Epidermal melanocyte (primary cell): ENCODE measurements around the gene PLCB1.

ENCODE experiments used
- DNase-seq: peaks from one replicate; pipeline ENCODE4 v3.0.0; 2011; ENCODE audit warnings: low spot score; ENCODE audit not compliant: insufficient read length

The PLCB1 gene

DNA sequence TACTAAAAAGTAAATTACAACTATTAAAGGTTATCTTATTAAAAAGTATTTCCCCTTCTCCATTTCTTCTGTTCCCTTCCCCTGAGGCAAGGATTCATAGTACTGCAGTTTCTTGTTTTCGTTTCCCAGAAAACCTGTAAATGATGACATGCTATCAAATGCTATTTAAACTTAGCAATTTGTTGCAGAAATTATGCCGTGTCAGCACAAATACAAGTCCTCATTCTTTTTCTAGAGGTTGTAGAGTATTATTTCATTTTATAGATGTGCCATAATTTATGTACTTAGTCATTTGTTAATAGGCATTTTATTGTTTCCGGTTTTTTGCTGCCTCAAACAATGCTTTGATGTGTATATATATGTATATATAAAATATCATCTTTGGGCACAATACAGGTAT lies 268.4 kb downstream of the PLCB1 start:
- DNase-seq: no peak

DNA sequence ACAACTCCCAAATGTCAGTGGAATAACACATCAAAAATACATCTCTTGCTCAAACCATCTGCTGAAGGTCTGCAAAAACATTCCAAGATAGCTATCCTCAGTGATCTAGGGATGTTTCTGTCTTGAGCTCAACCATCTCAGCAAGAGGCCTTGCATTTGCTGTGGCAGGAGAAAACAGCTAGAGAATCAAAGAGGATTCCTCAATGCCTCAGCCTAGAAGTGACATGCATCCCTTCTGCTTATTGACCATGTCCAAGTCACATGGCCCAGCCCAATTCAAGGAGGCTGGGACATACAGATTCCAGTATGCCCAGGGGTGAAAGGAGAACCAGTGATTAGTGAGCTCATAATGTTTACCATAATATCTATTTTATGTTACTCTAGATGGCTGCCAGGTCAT lies 269.5 kb downstream of the PLCB1 start:
- DNase-seq: no peak

DNA sequence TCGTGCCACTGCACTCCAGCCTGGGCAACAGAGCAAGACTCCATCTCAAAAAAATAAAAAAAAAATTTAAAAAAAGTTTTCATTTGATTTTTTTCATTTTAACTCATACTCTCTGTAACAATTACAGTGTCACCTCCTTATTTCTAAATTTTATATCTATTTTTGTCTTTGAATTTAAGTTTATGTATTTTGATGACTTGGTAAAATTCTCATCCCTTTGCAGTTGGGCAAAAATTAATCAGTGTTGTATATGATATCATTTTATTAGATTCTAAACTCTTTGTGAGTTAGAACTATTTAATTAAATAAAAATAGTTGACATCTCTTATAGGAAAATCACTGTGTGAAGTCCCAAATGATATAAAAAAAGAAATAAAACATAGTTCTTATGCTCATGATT lies 270.7 kb downstream of the PLCB1 start:
- DNase-seq: no peak

DNA sequence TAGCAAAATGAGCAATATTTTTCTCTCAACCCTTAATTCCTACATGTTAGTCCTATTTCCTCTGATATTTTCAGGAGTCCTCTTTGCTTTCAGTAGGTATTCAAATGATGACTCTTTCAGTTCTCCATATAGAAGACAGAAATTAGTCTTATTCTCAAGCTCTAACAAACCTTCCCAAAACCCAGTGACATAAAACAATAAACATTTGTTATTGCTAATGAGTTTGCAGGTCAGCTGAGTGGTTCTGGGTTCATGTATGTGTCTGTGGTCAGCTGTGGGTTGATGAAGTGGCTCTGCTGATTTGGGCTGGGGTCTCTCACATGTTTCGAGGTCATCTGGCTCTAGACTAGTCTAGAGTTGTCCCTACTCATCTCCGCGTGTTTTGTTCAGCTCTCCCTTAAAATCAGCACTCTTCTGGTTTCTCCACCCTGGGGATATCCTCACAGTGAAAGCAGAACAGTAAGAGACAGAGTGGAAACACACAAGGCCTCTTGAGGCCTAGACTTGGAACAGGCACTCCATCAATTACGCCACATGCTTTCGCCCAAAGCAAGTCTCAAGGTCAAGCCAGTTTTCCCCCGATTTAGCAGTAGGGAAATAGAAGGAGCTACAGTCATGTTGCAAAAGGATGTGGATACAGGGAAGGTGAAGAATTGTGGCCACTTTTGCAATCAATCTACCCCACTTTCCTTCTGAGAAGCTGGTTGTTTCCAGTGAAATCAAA lies 273.0 kb downstream of the PLCB1 start:
- no peak for DNase-seq

DNA sequence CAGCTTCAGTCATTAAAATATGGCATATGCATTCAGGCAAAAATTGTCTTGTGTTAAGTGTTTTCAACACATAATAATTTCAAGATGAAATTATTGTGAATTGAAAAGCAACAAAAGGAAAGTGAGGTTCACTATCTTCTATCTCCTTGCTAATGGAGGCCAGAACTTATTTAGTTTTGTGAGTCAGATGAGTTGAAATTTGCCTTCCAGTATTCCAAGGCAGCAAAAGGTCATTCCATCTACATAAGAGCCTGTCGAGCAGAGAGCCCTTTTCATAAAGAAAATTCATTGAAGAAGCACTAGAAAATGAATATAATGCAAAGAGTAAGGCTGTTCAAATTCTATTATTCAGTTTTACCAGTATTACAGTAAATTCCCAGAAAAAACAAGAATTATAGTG lies 274.3 kb downstream of the PLCB1 start:
- no peak for DNase-seq

DNA sequence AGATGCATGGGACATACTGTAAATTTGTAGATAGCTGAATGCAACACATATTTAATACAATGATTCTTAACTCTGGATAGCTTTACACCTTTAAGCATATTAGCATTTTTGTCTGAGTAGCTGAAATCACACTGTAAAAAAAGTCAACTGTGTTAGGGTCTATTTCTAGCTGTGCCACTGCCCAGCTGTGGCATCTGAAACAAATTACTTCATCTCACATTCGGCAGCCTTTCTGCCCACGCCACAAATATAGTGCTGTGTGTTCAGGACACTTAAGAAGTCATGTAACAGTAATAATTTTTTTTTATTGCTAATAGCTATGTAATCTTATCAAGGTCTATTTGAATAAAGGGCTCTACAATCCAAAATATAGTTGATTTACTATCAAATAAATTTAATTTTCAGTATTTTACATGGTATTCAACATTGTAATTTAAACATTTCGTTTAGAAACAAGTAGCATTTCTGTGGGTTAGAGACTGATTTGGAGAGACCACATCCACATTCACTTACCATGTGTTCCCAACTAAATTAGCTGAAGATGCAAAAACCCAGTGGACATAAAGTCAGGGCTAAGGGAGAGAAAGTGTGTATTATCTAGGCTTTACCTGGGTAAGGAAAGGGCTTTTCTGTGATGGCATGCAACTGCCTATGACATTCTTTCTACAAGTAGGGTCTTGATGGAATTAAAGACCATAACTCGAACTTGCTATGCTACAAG lies 276.7 kb downstream of the PLCB1 start:
- DNase-seq: no peak

DNA sequence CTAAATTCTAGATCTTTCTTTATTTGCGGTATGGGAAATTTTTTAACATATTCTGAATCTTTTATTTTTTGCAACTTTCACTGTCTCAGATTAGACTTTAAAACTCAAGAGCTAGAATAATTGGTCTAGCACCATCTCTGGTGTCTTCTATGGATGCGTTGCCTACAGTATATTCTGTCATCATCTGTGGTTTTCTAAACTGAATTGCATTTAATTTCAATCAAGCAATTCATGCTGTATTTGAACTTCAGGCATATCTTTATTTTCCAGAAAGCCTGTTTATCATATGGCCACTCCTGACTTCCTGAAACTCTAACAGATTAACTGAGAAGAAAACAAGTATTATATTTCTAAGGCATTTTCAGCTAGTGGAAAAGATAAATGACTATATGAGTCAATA lies 281.6 kb downstream of the PLCB1 start:
- no peak for DNase-seq

DNA sequence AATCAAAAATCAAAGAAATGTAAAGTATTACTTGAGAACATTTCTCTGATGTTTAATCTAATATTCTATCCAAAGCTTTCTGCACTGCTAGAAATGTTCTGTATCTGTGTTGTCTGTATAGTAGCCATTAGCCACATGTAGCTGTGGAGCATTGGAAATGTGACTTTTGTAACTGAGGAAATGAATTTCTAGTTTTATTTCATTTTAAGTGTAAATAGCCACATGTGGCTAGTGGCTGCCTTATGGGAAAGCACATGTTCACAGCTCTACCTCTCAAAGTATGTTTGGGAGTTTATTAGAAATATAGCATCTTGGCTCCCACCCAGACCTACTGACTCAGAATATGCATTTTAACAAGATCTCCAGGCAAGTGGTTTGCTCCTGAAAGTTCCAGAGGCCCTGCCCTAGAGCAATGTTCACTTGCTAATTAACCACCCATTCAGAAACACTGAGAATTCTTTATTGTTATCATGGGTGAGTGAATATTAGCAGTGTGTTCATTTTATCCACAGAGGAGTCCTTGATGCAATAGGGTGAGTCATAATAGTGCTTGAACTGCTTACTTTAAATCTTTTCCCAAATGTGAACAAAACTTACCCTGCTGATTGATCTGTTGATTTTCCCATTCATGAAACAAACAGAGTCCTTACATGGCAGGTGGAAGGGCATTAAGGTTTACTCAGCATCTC lies 282.7 kb downstream of the PLCB1 start:
- DNase-seq: no peak

DNA sequence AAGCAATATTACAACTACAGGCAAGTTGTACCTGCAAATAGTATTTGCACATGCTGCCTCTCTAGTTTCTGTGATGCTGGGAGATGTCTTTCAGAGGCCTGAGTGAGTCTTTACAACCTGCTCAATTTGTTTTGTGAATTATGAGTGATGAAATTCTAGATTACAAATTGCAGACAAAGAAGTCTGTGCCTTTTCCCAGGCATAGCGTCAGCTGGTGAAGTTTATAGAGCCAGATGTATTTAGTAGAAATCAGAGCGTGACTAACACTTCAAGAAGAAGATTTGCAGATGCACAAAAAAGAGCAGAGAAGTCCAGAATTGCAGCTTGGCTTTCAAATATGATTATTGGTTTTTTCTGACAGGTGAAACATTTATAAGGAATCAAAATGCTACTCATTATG lies 289.9 kb downstream of the PLCB1 start:
- no peak for DNase-seq

DNA sequence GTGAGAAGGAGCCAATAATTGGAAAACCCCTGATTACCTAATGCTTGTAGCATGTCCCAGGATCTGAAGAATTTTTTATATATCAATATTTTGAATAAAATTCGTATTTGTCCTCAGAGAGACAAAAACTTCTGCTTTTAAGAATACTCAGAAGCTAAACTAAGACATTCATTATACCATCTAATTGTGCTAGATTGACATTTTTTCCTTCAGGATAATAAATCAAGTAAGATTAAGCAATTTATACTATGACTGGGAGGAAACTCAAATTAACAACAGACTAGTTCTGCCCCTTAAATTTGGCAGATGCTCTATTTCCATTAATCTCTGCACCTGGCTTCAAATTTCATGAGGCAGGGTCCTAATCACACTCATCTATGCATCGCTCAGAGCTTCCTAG lies 291.4 kb downstream of the PLCB1 start:
- no peak for DNase-seq

DNA sequence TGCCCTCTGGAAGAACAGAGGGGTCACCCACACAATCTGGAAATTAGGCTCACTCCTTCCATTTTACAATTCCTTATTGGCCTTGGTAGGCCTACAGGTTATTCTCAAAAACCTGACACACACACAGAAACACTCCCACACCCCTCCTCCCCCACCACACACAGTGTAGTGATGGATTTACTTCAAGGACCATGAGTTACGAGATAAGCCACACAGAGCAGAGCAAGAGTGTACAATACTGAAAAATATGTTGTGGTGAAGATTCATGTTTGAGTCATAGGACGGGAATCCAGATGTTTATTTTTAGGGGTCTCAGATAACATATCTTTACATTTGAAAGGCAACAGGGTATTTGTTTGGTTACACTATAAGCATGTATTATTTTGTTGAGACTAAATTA lies 291.9 kb downstream of the PLCB1 start:
- no peak for DNase-seq

DNA sequence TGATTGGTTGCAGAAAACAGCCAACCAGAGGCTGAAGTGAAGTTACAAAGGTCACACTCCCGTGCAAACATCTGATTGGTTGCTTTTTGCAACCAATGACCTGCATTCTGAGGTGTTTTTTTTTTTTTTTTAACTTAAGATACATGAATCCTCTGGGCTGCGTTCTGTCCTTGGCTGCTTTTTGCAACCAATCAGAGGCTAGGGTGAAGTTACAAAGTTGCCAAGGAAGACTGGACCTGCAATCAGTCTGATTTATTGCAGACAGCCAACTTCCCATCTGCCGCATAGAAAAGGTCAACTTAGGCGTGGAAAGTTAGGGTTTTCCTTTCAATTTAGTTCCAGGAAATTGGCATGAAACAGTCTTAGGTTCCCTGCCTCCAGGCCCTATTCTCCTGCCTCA lies 292.9 kb downstream of the PLCB1 start:
- DNase-seq: no peak

DNA sequence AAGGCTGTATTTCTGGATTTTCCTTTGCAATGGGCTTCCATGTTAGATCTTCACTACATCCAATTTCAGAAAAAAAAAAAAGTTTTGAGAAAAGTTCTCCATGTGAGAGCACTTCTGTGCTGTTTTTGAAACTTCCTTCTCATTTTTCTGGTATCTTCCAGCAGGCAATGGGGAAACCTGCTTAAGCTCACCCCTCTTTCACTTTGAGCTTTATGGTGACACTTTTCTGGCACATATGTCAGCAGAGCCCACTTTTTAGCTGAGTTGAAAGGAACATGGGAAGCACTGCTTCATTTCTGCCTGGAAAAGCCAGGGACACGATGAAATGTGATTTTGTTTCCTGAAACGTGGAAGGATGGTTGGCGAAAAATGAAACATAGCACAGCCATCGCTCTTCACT lies 293.7 kb downstream of the PLCB1 start:
- no peak for DNase-seq

DNA sequence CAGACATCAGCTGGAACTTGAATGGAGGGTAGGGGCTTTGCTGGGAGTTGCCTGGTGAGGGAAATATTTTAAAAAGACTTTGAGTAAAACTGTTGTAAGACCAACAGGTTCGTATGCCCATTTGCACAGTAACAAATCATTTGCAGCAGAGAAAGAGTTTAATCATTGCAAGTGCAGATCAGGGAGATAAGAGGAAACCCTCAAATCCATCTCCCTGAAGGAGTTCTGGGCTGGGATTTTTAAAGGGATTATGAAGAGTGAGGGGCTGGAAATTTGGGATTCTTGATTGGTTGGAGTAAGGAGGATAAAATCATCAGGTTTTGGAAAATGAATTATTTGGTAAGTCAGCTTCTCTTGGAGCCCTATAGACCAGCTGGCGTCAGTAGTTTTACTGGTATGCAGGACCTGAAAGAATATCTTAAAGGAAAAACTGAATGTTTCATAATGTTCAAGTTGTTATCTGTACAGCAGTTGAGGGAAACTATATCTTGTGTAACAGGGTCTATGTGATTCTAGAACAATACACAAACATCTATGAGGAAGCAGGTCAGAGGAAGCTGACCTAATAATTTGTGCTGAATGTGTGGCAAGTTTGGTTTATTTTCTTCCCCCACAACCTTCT lies 295.5 kb downstream of the PLCB1 start:
- no peak for DNase-seq

DNA sequence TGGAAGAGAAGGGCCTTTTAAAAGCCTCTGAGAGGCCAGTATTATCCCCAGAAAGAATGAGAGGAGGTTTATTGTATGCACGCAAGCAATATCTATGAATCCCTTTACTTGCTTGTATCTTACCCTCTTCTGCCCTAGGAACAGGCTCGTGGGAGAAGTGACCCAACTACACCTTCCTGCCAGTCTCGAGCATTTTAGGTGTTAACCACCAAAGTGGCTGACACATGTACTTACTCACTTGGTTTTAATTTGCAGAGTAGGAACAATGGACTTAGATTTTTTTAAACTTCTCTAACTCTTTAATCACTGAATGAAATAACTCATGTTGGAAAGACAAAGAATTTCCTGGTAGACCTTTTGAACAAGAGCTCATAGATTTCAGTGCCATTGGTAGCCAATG lies 296.9 kb downstream of the PLCB1 start:
- no peak for DNase-seq

DNA sequence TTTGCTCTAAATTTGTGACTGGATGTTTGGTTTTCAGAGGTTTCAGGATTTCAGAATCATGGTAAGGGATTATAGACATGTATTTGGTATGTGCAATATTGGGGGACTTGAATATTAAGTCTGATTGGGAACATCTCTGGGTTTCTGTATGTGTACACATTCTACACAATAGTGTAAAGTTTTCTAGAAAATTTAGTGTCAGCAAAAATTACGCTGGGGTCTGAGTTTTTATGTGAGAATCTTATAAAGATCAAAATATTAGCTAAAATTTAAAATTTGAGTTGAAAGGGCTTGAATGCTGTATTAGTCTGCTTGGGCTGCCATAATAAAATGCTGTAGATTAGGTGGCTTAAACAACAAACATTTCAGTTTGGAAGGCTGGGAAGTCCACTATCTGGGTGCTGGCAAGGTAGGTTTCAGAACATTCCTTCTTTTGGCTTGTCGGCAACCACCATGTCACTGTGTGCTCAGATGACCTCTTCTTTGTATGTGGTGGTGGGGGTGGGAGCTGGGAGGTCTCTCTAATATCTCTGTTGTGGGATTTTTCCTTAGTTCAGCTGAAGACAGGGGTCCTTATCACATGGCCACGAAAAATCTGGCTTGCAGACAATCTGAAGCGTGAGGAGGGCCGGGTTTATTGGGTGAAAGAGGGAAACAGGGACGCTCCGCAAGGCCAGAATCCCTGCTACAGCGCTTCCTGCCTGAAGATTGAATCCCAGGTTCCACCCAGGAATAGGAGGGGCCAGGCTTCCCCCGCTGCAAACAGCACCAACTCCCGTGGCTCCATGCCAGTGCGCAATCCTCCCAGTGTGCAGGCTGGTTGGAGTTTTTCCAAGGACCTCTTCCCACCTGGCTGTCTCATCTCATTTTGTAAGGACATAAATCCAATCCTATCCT lies 299.7 kb downstream of the PLCB1 start:
- DNase-seq: no peak

DNA sequence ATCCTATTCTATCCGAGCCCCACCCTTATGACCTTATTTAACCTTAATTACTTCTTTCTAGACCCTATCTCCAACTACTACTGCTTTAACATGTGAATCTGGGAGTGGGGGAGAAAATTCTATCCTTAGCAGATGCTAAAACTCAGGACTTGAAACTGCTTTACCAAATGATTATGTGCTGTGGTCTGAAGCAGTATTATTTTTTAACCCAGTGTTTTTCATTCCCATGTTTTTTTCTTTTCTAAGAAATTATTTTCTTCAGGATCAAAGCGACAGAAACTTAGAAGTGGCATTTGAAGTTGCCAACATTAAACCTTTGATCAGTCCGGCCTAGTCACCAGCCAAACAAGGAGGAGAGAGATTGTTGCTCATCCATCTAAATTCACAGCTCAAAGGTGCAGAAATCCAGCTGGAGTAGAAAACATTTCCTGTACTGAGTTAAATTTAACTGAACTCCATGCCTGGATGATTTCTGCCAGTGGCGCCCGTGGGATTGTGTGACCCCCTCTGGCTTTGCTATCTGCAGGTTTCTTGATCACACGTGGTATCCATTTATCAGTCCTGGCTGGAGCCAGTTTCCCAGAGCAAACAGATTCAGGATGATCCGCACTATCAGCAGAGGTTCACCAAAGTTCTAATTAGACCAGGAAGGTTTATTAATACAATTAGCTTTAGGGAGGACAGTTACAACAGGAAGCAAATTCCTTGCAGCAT lies 300.5 kb downstream of the PLCB1 start:
- DNase-seq: no peak

DNA sequence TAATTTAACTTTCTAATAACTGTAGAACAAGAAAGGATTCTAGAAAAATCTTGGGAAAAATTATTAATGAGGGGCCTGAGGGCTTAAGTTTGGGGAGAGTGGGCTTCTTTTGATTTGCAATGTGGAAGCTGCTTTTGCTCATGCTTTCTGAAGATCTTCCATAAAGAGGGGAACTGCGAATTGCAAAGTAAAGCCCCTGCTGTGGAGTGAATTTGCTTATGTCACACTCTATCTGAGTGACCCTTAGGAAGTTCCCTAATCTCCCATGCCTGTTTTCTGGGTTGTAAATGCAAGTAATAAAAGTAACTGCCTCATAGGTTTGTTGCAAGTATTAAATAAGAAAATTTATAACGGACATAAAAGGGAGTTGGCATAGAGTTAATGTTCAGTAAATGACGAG lies 301.2 kb downstream of the PLCB1 start:
- no peak for DNase-seq

DNA sequence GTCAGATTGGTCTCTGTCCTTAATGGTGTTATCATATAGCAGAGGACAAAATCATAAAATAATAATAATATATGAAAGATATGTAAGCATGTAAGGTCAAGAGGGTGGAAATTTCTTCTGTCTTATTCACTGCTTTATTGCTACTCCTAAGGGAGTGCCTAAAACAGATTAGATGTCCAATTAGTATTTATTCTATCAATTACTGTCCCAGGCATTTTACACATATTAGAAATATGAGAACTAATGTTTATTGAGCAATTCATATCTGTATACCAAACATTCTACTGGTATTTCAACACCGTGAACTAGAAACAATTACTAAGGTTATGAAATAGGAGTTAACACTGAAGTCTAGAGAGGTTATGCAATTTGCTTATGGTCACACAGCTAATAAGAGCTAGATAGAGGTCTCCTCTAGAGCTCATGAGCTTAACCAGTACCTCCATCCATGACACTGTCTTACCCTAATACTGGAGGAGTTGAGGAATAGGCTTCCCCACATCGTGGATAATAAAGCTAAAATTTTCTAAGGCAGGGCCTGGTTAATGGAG lies 302.3 kb downstream of the PLCB1 start:
- DNase-seq: no peak
